Measurements from ENCODE around the gene SYNJ2BP. TPM values are rescaled to one million over a fixed set of nuclear protein-coding genes. Genes with fewer than 3 reads are reported as not detected.

The SYNJ2BP gene, protein sequence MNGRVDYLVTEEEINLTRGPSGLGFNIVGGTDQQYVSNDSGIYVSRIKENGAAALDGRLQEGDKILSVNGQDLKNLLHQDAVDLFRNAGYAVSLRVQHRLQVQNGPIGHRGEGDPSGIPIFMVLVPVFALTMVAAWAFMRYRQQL
- 10 to 100 TPM in 2 of 4 donors, 1 to 10 TPM in 2; 6.8 to 17.0 (median 10.2) TPM for total RNA-seq

DNA sequence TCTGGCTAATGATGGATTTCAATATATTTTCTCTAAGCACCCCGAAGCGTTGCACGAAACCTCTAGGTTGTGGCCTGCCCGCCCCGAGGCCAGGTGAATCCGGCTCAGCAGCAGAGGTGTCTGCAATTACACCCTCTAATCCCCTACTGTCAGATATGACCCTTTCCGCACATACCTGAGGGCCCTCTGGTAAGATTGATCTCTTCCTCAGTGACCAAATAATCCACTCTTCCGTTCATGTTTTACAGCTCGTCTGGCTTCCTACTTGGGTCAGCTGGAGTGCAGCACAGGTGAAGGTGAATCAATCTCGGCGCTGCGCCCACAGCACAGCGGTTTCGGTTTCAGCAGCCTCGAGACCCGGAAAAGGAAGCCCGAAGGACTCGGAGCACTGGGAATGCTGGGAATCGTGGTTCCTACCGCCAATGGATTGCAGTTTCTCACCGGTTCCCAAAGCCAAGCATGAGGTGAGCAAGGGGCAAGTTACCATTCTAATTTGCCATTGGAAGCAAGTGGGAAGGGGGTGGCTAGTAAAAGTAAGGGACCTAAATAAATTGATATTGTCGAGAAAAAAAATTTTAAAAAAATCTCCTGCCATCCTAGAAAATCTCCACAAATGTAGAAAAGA, at the start of gene SYNJ2BP:
SYNJ2BP (minus strand) TSS at position 366 of the 625 bp plus-strand sequence; CDS start at position 239, 127 bp downstream.
- TF ChIP-seq, protein P1, sequence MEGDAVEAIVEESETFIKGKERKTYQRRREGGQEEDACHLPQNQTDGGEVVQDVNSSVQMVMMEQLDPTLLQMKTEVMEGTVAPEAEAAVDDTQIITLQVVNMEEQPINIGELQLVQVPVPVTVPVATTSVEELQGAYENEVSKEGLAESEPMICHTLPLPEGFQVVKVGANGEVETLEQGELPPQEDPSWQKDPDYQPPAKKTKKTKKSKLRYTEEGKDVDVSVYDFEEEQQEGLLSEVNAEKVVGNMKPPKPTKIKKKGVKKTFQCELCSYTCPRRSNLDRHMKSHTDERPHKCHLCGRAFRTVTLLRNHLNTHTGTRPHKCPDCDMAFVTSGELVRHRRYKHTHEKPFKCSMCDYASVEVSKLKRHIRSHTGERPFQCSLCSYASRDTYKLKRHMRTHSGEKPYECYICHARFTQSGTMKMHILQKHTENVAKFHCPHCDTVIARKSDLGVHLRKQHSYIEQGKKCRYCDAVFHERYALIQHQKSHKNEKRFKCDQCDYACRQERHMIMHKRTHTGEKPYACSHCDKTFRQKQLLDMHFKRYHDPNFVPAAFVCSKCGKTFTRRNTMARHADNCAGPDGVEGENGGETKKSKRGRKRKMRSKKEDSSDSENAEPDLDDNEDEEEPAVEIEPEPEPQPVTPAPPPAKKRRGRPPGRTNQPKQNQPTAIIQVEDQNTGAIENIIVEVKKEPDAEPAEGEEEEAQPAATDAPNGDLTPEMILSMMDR (IDR thresholded peaks at IDR 0.05) = peak in 1 of 6 experiments; percentile 3
- no peak for TF ChIP-seq POLR2A (IDR thresholded peaks at IDR 0.05)
- DNase-seq = peak; percentile 4
- Histone ChIP-seq H3K9me3 (no peaks in the 10 kb centered on the region), H3K4me1 (peaks cover 7 to 34% (median 9%) of the 10 kb centered on the region in 3 donors), H3K27me3 (no peaks in the 10 kb centered on the region), H3K27ac (peak within 1 kb of the TSS; percentile 74 to 83 (median 80)), H3K4me3 (peak within 1 kb of the TSS; percentile 59 to 95 (median 69)), H3K36me3 (no peaks in the 10 kb centered on the region)
- 0% methylated on average over 13 to 22 of the region's 22 CpGs for WGBS, 2 donors
- intact Hi-C loops (cut with DNase I) = no loop called here

DNA sequence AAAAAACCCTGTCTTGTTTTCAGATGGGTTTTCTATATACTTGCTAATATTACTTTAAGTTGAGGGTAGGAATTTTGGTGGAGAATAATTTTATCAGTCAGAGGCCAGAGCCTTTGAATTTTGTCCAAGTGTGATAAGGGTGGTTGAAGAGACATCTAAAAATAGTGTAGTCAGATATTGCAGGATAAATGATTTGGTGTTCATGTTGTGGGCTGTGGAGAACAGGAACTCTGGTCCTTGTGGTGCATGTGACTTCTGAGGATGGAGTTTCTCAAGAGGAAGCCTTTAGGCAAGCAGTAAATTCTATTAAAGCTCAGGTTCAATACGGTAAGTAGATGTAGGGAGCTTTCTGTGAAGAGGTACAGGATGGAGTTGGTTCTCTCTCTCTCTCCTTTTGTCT, 37.8 kb upstream of the SYNJ2BP start:
- H3K9me3 ChIP-seq = no peaks in the 10 kb centered on the region
- no peaks in the 10 kb centered on the region for H3K36me3 ChIP-seq
- TF ChIP-seq, protein P1 (IDR thresholded peaks at IDR 0.05) = no peak
- no peak for TF ChIP-seq POLR2A (IDR thresholded peaks at IDR 0.05)
- no peak overlapping the region for H3K4me3 ChIP-seq
- DNase-seq = no peak
- intact Hi-C loops (cut with DNase I) = no loop called here
- 58 to 83% methylated on average over 1 of the region's 1 CpG for WGBS, 2 donors
- H3K27me3 ChIP-seq = no peaks in the 10 kb centered on the region
- no peaks in the 10 kb centered on the region for H3K4me1 ChIP-seq
- no peak overlapping the region for H3K27ac ChIP-seq

DNA sequence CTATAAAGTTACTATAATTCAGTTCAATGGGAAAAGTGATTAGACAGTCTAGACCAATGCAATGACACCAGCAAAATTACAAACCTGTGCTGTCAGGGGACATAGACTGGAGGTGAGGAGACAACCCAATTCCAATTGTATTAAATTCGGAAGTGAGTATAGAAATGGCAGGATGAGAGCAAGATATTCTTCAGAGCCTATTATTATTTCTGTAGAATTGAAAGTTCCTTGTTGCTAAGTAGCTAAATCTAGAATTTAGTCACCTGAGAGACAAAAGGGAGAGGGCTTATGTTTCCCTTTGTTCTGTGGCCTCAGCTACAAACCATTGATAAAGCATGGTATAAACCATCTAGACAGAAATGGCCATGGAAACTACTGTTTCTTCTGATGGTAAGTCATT, 35.0 kb upstream of the SYNJ2BP start, which contains the start of gene ADAM21:
ADAM21 (plus strand) TSS at position 301 of the 400 bp plus-strand sequence. CDS start 5,326 bp downstream, outside the sequence.
- H3K27me3 ChIP-seq = no peaks in the 10 kb centered on the region
- intact Hi-C loops (cut with DNase I) = no loop called here
- DNase-seq = no peak
- H3K36me3 ChIP-seq = no peaks in the 10 kb centered on the region
- WGBS, 2 donors = 77 to 93% methylated on average over 1 of the region's 1 CpG
- no peak within 1 kb of the TSS for H3K4me3 ChIP-seq
- H3K27ac ChIP-seq = no peak within 1 kb of the TSS
- TF ChIP-seq, protein P1 (IDR thresholded peaks at IDR 0.05) = no peak
- no peak for TF ChIP-seq POLR2A (IDR thresholded peaks at IDR 0.05)
- no peaks in the 10 kb centered on the region for H3K9me3 ChIP-seq
- H3K4me1 ChIP-seq = no peaks in the 10 kb centered on the region

DNA sequence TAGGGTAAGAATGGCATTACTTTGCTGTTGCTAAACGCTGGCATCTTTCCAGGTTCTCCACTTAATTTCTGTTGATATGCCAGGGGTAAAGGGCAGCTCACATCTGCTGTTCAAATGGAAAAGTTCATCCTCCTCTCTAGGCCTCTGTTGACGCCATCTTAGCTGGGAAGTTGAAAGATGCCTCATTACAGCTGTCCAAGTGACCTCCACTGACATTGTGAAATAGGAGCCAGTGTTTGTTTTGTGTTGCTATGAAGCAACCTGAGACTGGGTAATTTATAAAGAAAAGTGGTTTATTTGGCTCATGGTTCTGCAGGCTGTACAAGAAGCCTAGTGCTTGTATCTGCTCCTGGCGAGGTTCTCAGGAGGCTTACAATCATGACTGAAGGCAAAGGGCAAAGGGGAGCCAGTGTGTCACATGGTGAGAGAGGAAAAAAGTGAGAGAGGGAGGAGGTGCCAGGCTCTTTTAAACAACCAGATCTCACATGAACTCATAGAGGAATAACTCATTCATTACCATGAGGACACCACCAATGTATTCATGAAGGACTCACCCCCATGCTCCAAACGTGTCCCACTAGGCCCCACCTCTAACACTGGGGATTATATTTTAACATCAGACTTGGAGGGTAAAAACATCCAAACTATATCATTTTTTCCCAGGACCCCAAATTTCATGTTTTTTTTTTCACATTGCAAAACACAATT, 31.9 kb upstream of the SYNJ2BP start:
- 62 to 74% methylated on average over 3 to 4 of the region's 4 CpGs for WGBS, 2 donors
- H3K36me3 ChIP-seq = no peaks in the 10 kb centered on the region
- H3K4me3 ChIP-seq = no peak overlapping the region
- TF ChIP-seq POLR2A (IDR thresholded peaks at IDR 0.05) = no peak
- TF ChIP-seq, protein P1 (IDR thresholded peaks at IDR 0.05) = no peak
- peaks cover 0 to 4% (median 0%) of the 10 kb centered on the region in 3 donors for H3K9me3 ChIP-seq
- H3K27me3 ChIP-seq = no peaks in the 10 kb centered on the region
- H3K27ac ChIP-seq = no peak overlapping the region
- no peaks in the 10 kb centered on the region for H3K4me1 ChIP-seq
- intact Hi-C loops (cut with DNase I) = no loop called here
- DNase-seq = no peak

DNA sequence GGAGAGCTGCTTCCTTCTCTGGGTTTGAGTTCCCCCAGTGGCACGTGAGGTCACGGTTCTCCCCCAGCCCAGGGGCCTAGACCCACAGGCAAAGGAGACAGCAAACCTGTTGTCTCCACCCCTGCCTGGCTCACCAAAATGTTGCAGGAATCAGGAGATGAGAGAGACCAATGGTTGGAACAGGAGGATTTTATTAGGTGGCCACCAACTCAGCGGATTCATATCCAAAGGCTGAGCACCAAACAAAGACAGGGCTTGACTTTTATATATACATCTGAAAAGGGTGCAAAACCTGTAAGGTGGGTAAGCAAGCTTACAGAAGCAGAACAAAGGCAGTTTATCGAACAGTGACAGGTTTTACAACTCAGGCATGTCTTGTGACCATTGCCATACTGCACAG, 25.9 kb upstream of the SYNJ2BP start:
- H3K4me3 ChIP-seq = no peak overlapping the region
- peaks cover 0 to 46% (median 13%) of the 10 kb centered on the region in 3 donors for H3K9me3 ChIP-seq
- H3K36me3 ChIP-seq = no peaks in the 10 kb centered on the region
- no peaks in the 10 kb centered on the region for H3K4me1 ChIP-seq
- no peak overlapping the region for H3K27ac ChIP-seq
- no peaks in the 10 kb centered on the region for H3K27me3 ChIP-seq
- WGBS, 2 donors = 71 to 75% methylated on average over 1 to 2 of the region's 4 CpGs
- intact Hi-C loops (cut with DNase I) = no loop called here
- TF ChIP-seq, protein P1 (IDR thresholded peaks at IDR 0.05) = no peak
- TF ChIP-seq POLR2A (IDR thresholded peaks at IDR 0.05) = no peak
- no peak for DNase-seq
